Colonic mucosa (tissue), 4 donors: Measurements from ENCODE around the gene BST1. TPM values are rescaled to one million over a fixed set of nuclear protein-coding genes. Genes with fewer than 3 reads are reported as not detected.

Experiments used
- DNase-seq: peaks from one replicate; pipeline ENCODE4 v3.0.0-alpha.2; 2020
- H3K27ac ChIP-seq: fragments of 200-600 bp; one replicate; pipeline ENCODE4 v1.8.0; 2021
- H3K27me3 ChIP-seq: fragments of 200-600 bp; one replicate; pipeline ENCODE4 v1.8.0; 2021
- H3K36me3 ChIP-seq: fragments of 200-600 bp; one replicate; pipeline ENCODE4 v1.8.0; 2021
- H3K4me1 ChIP-seq: fragments of 200-600 bp; one replicate; pipeline ENCODE4 v1.8.0; 2021; ENCODE audit warnings: mild to moderate bottlenecking
- H3K4me3 ChIP-seq: fragments of 200-600 bp; one replicate; pipeline ENCODE4 v1.8.0; 2021
- H3K9ac ChIP-seq, 2 donors: one replicate each; pipeline ENCODE4 v1.7.0; 2013; ENCODE audit warnings: control low read depth in 2 of 2, low read depth in 2 of 2, low read length in 2 of 2
- H3K9me3 ChIP-seq: fragments of 200-600 bp; one replicate; pipeline ENCODE4 v1.8.0; 2021
- CTCF ChIP-seq: fragments of 200-600 bp; IDR thresholded peaks from one replicate; pipeline ENCODE4 v1.8.0; 2022; ENCODE audit warnings: antibody characterized with exemption, mild to moderate bottlenecking
- intact Hi-C: fragments of 100-400 bp; cut with DNase I; formaldehyde crosslinking; loops from one replicate; pipeline ENCODE4 v1.14.1; 2022
- total RNA-seq, 2 donors: library from RNA; stranded (reverse); fragmentation: NEBNext Ultra II Directional in 1 of 2; extraction: Animal tissue kit (Norgen Biotek cat#: 25700) in 1 of 2; gene quantifications; one replicate each; pipeline ENCODE4 v1.2.1, GENCODE V29; 2021
- donor health status: healthy.
- donor health status: DM: no; HTN: no; CAD: no.
- donor health status: DM: no; HTN: no; CAD: no.

BST1 gene
- total RNA-seq, 2 donors from 2014 or later, result 9.2 to 12.4 TPM

GRCh38 chr4:15778289-15779241 is 75.7 kb downstream of the BST1 start, which contains the start of gene CD38:
Gene CD38 (plus strand): TSS chr4:15778328. CDS start chr4:15778415, 87 bp downstream.
- Histone ChIP-seq H3K27me3 (no peaks in the 10 kb centered on the region), H3K9ac (peak within 1 kb of the TSS; percentile 54 to 65), H3K36me3 (no peaks in the 10 kb centered on the region), H3K9me3 (no peaks in the 10 kb centered on the region), H3K4me3 (peak within 1 kb of the TSS; percentile 55), H3K27ac (peak within 1 kb of the TSS; percentile 6), H3K4me1 (no peaks in the 10 kb centered on the region)
- TF ChIP-seq CTCF, result no peak
- peak; percentile 50 for DNase-seq
- intact Hi-C loops, result no loop called here

- no peak for TF ChIP-seq CTCF
- peak overlapping the region; percentile 54 to 65 for H3K9ac ChIP-seq
- no peaks in the 10 kb centered on the region for H3K4me1 ChIP-seq
- H3K9me3 ChIP-seq, result no peaks in the 10 kb centered on the region
- no peaks in the 10 kb centered on the region for H3K36me3 ChIP-seq
- no peak overlapping the region for H3K27ac ChIP-seq
- DNase-seq, result peak; percentile 56
- intact Hi-C loops, result no loop called here
- no peaks in the 10 kb centered on the region for H3K27me3 ChIP-seq
- H3K4me3 ChIP-seq, result peak overlapping the region; percentile 55
Observed at GRCh38 chr4:15779306-15779705, 76.4 kb downstream of the BST1 start.

- intact Hi-C loops, result no loop called here
- no peak overlapping the region for H3K9ac ChIP-seq
Observed at GRCh38 chr4:15779809-15780208, 76.9 kb downstream of the BST1 start.

GRCh38 chr4:15781427-15782095 is 78.7 kb downstream of the BST1 start:
- TF ChIP-seq CTCF, result no peak
- no peak for DNase-seq
- intact Hi-C loops, result no loop called here

More at GRCh38 chr4:15779809-15780208, 76.9 kb downstream of the BST1 start:
- no peaks in the 10 kb centered on the region for H3K9me3 ChIP-seq
- no peaks in the 10 kb centered on the region for H3K4me1 ChIP-seq
- no peak for TF ChIP-seq CTCF
- H3K27ac ChIP-seq, result no peak overlapping the region
- peak overlapping the region; percentile 55 for H3K4me3 ChIP-seq
- DNase-seq, result no peak
- H3K27me3 ChIP-seq, result no peaks in the 10 kb centered on the region
- no peaks in the 10 kb centered on the region for H3K36me3 ChIP-seq

More at GRCh38 chr4:15781427-15782095, 78.7 kb downstream of the BST1 start:
- H3K9ac ChIP-seq, result no peak overlapping the region
- no peaks in the 10 kb centered on the region for H3K36me3 ChIP-seq
- H3K9me3 ChIP-seq, result no peaks in the 10 kb centered on the region
- H3K4me3 ChIP-seq, result no peak overlapping the region
- no peaks in the 10 kb centered on the region for H3K4me1 ChIP-seq
- no peak overlapping the region for H3K27ac ChIP-seq
- no peaks in the 10 kb centered on the region for H3K27me3 ChIP-seq

Other genes starting within 250 kb of the BST1 start
- gene CC2D2A, start 233.2 kb upstream of the BST1 start, total RNA-seq, result 1 to 10 TPM; 2.6 to 8.3 TPM
- gene FBXL5, start 47.7 kb upstream of the BST1 start, total RNA-seq, result 10 to 100 TPM; 43.4 to 52.1 TPM
- 10 to 100 TPM; 27.3 to 32.2 TPM for gene FAM200B, start 21.2 kb upstream of the BST1 start, total RNA-seq
- gene CD38, start 75.3 kb downstream of the BST1 start, total RNA-seq, result 1 to 10 TPM; 2.5 to 2.6 TPM
- gene FGFBP1, start 235.7 kb downstream of the BST1 start, total RNA-seq, result 10 to 100 TPM; 39.1 to 62.3 TPM